ENCODE measurements around the gene KHDC3L. TPM values are rescaled to one million over a fixed set of nuclear protein-coding genes. Genes with fewer than 3 reads are reported as not detected.

KHDC3L gene
- total and polyA plus RNA-seq, 10 of the 15 experiments (the other 5 are each of a cell fraction or from before 2014, with no cell fraction given) = not detected

DNA sequence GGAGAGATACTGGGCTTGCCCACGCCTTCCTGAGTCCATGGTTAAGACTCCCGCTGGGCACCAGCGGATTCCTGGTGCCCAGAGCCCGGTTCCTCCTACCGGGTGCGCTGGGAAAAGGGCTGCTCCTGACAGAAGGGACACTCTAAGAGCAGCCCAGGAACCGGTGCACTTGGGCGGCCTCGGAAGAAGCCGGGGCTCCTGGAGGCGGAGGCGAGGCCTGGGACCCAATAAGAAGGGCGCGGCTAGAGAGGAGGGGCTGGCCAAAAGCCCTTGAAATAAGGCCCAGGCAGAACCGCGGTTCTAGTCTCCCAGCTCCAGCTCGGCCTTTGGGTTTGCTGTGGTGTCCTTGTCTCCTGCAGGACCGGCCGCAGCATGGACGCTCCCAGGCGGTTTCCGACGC lies at the start of gene KHDC3L (continued):
- TF ChIP-seq, protein P1, sequence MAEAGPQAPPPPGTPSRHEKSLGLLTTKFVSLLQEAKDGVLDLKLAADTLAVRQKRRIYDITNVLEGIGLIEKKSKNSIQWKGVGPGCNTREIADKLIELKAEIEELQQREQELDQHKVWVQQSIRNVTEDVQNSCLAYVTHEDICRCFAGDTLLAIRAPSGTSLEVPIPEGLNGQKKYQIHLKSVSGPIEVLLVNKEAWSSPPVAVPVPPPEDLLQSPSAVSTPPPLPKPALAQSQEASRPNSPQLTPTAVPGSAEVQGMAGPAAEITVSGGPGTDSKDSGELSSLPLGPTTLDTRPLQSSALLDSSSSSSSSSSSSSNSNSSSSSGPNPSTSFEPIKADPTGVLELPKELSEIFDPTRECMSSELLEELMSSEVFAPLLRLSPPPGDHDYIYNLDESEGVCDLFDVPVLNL (IDR thresholded peaks at IDR 0.05; ENCODE audit: low read depth, low read length) = no peak
- TF ChIP-seq SMAD5 (IDR thresholded peaks at IDR 0.05; ENCODE audit: low read depth) (no peak), PAX8 (IDR thresholded peaks at IDR 0.05) (no peak), BCL11A (IDR thresholded peaks at IDR 0.05; ENCODE audit: low read depth, low read length) (no peak), JUNB (IDR thresholded peaks at IDR 0.05) (no peak), FOXK2 (IDR thresholded peaks at IDR 0.05) (no peak)
- TF ChIP-seq, protein P2, sequence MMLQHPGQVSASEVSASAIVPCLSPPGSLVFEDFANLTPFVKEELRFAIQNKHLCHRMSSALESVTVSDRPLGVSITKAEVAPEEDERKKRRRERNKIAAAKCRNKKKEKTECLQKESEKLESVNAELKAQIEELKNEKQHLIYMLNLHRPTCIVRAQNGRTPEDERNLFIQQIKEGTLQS (IDR thresholded peaks at IDR 0.05; ENCODE audit: borderline replicate concordance, extremely low read depth, low read depth, low read length) = no peak

DNA sequence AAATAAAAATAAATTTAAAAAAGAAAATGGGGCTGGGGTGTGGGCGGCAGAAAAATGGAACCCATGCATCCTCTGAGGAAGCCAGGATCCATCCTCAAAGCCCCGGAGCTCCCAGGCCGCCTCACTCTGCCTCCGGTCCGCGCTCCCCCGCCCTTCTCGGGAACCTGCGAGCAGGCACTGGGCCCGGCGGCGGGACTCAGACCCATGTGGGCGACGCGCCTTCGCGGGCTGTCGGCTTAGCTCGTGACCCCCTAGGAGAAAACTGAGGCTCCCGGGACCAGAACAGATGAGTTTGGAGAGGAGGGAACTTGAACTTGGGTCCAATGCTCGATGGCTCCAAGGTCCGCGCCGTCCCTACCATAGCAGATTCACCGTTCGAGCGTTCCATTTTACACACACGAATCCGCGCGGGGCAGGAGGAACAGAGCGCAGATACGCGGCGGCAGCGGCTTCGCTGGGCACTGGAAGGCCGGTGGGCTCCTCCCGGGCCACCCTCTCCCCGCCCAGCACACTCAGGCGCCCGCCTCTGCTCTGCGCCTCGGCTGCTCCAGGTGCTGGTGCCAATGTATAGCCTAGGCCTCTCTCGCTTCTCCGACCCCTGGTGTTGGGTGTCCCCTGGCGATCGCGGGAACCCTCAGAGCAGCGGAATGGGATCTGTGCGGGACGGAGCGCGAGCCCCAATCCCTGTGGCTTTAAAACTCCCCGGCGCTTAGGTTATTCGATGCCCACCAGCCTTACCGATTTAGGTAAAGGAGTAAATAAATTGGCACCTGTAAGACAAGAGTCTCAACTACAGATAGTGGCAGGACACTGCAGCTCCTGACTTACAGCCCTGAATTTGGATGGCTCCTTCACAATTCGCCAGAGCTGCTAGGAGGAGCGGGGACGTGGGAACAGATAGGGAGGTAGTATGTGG lies 47.6 kb upstream of the KHDC3L start:
- no peak for DNase-seq (ENCODE audit: low read depth, low spot score)
- BruUV-seq (replicated peaks) = no TSS peak
- 37% methylated on average over 61 of the region's 61 CpGs for whole genome bisulfite sequencing (ENCODE audit: insufficient coverage, insufficient replicate concordance, low lambda C conversion rate, missing lambda C conversion rate)
- in situ Hi-C loops (cut with MboI) = no loop called here
- Histone ChIP-seq H4K20me1 (ENCODE audit: control insufficient read depth, insufficient read depth) (no peaks in the 10 kb centered on the region), H3K27ac (ENCODE audit: control insufficient read depth, insufficient read depth) (no peak overlapping the region), H3K79me2 (ENCODE audit: control insufficient read depth, insufficient read depth, low read length) (no peaks in the 10 kb centered on the region), H3K36me3 (ENCODE audit: control insufficient read depth in 2 of 2, insufficient read depth in 2 of 2, low read length in 1 of 2) (no peaks in the 10 kb centered on the region), H3K4me3 (no peak overlapping the region), H3K4me1 (ENCODE audit: control insufficient read depth, insufficient read depth, low read length) (no peaks in the 10 kb centered on the region), H3K9me3 (replicated peaks; ENCODE audit: control insufficient read depth, insufficient read depth, low read length) (no peaks in the 10 kb centered on the region; the same call in 2 of the 3 replicates), H3K27me3 (replicated peaks in 1 of 2; ENCODE audit: control insufficient read depth in 2 of 2, insufficient read depth in 2 of 2, low read length in 1 of 2) (no peaks in the 10 kb centered on the region; a peak in 1 of 4 replicates), H3K9ac (ENCODE audit: control insufficient read depth, insufficient read depth, low read length) (no peak overlapping the region), H2AFZ (ENCODE audit: control insufficient read depth, low read depth, low read length) (no peak overlapping the region), H3K4me2 (ENCODE audit: control insufficient read depth, insufficient read depth) (no peak overlapping the region)
- ChIA-PET CTCF (interaction anchor here (1.2 to 1.8 kb wide), 2 partner anchors 9 to 12 kb away, joined by 4 read pairs; no protein-coding TSS in a partner anchor), RAD21 (ENCODE audit: unreplicated experiment) (no interaction called here), SMC1A (ENCODE audit: uncharacterized antibody, unreplicated experiment) (no interaction called here), POLR2A (no interaction called here)
- TF ChIP-seq, protein P3, sequence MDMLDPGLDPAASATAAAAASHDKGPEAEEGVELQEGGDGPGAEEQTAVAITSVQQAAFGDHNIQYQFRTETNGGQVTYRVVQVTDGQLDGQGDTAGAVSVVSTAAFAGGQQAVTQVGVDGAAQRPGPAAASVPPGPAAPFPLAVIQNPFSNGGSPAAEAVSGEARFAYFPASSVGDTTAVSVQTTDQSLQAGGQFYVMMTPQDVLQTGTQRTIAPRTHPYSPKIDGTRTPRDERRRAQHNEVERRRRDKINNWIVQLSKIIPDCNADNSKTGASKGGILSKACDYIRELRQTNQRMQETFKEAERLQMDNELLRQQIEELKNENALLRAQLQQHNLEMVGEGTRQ (IDR thresholded peaks at IDR 0.05; ENCODE audit: borderline replicate concordance, low read depth, low read length) = no peak
- ATAC-seq = no peak
- intact Hi-C loops (cut with micrococcal nuclease; ENCODE audit: unreplicated experiment) = no loop called here
- FAIRE-seq = no peak

Measured in GM12878 (cell line).